Loucy (cell line): ENCODE results near the gene TMEM89.

Experiments used
- H2AFZ ChIP-seq: fragments of 200-600 bp; sonication (generic); 2 replicates; pipeline ENCODE4 v1.6.0; 2016; ENCODE audit warnings: antibody characterized with exemption, mild to moderate bottlenecking, low read length, moderate library complexity
- H3F3A ChIP-seq: fragments of 200-600 bp; 2 replicates; pipeline ENCODE4 v1.6.0; 2016; ENCODE audit warnings: antibody characterized with exemption, low read depth, mild to moderate bottlenecking
- H3K27me3 ChIP-seq: fragments of 200-600 bp; sonication (generic); 2 replicates; pipeline ENCODE4 v1.6.1; 2014; ENCODE audit warnings: low read length, mild to moderate bottlenecking; ENCODE audit not compliant: insufficient read depth, poor library complexity, severe bottlenecking
- H3K36me3 ChIP-seq: fragments of 200-600 bp; sonication (generic); 2 replicates; pipeline ENCODE4 v1.6.1; 2016; ENCODE audit warnings: low read length; ENCODE audit not compliant: insufficient read depth
- H3K4me1 ChIP-seq: fragments of 200-600 bp; sonication (generic); 2 replicates; pipeline ENCODE4 v1.5.1; 2014; ENCODE audit warnings: low read length, mild to moderate bottlenecking; ENCODE audit not compliant: insufficient read depth, poor library complexity, severe bottlenecking
- H3K4me2 ChIP-seq: fragments of 200-600 bp; sonication (generic); 2 replicates; pipeline ENCODE4 v1.6.0; 2014; ENCODE audit warnings: antibody characterized with exemption, low read length, low read depth, mild to moderate bottlenecking; ENCODE audit not compliant: poor library complexity, severe bottlenecking
- H3K4me3 ChIP-seq: fragments of 200-600 bp; sonication (generic); 2 replicates; pipeline ENCODE4 v1.5.1; 2014; ENCODE audit warnings: low read length, mild to moderate bottlenecking, mixed read lengths; ENCODE audit not compliant: poor library complexity, severe bottlenecking
- H3K79me2 ChIP-seq: fragments of 200-600 bp; sonication (generic); 2 replicates; pipeline ENCODE4 v1.6.1; 2014; ENCODE audit warnings: low read length; ENCODE audit not compliant: insufficient read depth
- H3K9ac ChIP-seq: fragments of 200-600 bp; sonication (generic); 2 replicates; pipeline ENCODE4 v1.6.0; 2014; ENCODE audit warnings: mild to moderate bottlenecking, low read depth, low read length, moderate library complexity; ENCODE audit not compliant: poor library complexity, severe bottlenecking
- H3K9me2 ChIP-seq: fragments of 200-600 bp; sonication (generic); replicated peaks from 2 replicates; pipeline ENCODE4 v1.6.1; 2016; ENCODE audit warnings: low read depth, low read length, mixed read lengths
- H3K9me3 ChIP-seq: fragments of 200-600 bp; sonication (generic); 2 replicates; pipeline ENCODE4 v1.6.1; 2014; ENCODE audit warnings: mild to moderate bottlenecking, antibody characterized with exemption, low read length, low read depth; ENCODE audit not compliant: insufficient read depth
- H4K20me1 ChIP-seq: fragments of 200-600 bp; sonication (generic); 2 replicates; pipeline ENCODE4 v1.6.0; 2014; ENCODE audit warnings: antibody characterized with exemption, low read length, mild to moderate bottlenecking; ENCODE audit not compliant: insufficient read depth, poor library complexity, severe bottlenecking
- EZH2phosphoT487 ChIP-seq: fragments of 200-600 bp; IDR thresholded peaks from 2 replicates; pipeline ENCODE4 v1.6.1; 2018; ENCODE audit warnings: antibody characterized with exemption, mild to moderate bottlenecking, moderate library complexity, borderline replicate concordance
- TF ChIP-seq, protein P1 (sequence below): fragments of 200-600 bp; sonication (generic); conservative IDR thresholded peaks from 2 replicates; pipeline ENCODE4 v1.5.1; 2014; ENCODE audit warnings: mild to moderate bottlenecking, antibody characterized with exemption, low read length

The TMEM89 gene

DNA sequence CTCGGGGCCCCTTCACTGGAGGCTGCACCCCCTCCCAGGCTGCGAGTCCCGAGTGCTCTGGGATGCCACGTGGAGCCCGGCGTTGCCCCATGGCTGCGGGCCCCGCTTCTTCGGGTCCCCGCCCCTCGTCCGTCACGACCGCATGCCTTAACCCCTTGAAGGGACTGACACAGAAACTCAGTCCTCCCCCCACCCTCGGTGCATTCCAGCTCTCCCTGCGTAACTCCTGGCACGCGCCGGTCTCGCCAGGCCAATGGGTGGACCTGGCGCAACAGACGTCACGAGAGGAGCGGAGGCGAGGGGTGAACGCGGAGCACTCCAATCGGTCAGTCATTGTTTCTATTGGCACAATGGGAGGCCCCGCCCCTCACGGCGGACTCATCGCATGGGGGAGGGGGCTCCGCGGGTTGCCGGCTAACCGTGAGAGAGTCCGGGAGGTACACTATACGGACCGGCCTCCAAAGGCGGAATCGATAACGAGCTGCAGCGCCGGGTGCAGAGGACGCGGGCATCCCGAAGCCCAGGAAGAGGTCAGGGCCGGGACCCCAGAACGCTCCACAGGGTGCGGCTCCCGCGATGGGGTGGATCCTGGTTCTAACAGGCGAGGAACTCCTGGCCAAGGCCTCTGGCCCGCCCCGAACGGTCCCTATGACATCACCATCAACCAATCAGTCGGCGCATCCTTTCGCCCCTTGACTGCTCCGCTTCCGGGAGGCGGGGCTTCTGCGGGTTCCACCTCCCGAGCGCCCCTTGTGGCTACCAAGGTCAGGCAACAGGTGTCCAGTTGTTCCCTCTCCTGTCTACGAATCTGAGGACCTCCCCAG is 42.1 kb upstream of the TMEM89 start:
- no peaks in the 10 kb centered on the region for H3K36me3 ChIP-seq

DNA sequence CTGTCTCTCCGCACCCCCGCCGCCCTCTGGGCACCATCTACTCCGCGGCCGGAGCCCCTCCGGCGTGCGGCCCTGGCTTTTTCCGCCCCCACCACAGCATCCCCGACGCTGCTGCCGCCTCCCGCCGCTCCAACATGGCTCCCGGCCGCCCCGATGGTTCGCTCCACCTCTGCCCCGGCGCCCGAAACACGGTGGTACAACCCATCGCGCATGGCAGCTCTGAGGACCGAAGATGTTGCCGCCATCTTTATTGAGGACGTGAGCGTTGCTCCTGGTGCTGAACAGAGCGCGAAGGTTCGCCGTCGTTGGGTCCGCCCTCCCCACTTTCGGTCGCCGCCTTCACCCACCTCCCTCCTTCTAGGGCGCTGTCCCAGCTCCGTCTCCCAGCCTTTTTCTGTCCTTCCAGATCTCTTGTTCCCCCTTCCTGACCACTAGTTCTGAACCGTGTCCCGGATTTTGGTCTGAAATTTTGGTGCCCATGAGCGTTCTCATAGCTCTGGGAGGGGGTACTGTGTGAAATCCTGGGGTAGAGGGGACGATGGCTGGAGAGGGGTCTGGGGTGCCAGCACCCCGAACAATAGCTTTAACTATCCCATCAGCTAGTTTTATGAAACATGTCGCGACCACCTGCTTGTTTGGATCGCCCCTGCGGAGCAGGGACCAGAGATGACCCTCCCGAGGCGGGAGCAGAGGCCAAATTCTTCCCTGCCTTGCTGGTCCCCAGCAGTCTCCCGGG is 41.4 kb upstream of the TMEM89 start, which contains the start of gene CELSR3:
TSS of gene CELSR3 (minus strand) at position 134 of the 736 bp plus-strand sequence. CDS start 252 bp downstream, outside the sequence.
- H3K79me2 ChIP-seq: no peaks in the 10 kb centered on the region
- no peak for TF ChIP-seq EZH2phosphoT487
- TF ChIP-seq, protein P1, sequence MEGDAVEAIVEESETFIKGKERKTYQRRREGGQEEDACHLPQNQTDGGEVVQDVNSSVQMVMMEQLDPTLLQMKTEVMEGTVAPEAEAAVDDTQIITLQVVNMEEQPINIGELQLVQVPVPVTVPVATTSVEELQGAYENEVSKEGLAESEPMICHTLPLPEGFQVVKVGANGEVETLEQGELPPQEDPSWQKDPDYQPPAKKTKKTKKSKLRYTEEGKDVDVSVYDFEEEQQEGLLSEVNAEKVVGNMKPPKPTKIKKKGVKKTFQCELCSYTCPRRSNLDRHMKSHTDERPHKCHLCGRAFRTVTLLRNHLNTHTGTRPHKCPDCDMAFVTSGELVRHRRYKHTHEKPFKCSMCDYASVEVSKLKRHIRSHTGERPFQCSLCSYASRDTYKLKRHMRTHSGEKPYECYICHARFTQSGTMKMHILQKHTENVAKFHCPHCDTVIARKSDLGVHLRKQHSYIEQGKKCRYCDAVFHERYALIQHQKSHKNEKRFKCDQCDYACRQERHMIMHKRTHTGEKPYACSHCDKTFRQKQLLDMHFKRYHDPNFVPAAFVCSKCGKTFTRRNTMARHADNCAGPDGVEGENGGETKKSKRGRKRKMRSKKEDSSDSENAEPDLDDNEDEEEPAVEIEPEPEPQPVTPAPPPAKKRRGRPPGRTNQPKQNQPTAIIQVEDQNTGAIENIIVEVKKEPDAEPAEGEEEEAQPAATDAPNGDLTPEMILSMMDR: no peak
- H3K4me1 ChIP-seq: no peaks in the 10 kb centered on the region
- H3F3A ChIP-seq: no peaks in the 10 kb centered on the region
- no peaks in the 10 kb centered on the region for H3K27me3 ChIP-seq
- no peak within 1 kb of the TSS for H3K9ac ChIP-seq
- no peak within 1 kb of the TSS for H2AFZ ChIP-seq
- no peaks in the 10 kb centered on the region for H3K36me3 ChIP-seq
- H3K4me3 ChIP-seq: no peak within 1 kb of the TSS
- no peaks in the 10 kb centered on the region for H3K9me2 ChIP-seq
- H4K20me1 ChIP-seq: no peaks in the 10 kb centered on the region
- H3K4me2 ChIP-seq: peak within 1 kb of the TSS; percentile 72
- no peaks in the 10 kb centered on the region for H3K9me3 ChIP-seq

More for the DNA sequence above, 42.1 kb upstream of the TMEM89 start:
- no peak overlapping the region for H3K4me2 ChIP-seq
- no peak overlapping the region for H3K4me3 ChIP-seq
- TF ChIP-seq, protein P1: no peak
- TF ChIP-seq EZH2phosphoT487: no peak
- H3K27me3 ChIP-seq: no peaks in the 10 kb centered on the region
- H3K9me2 ChIP-seq: no peaks in the 10 kb centered on the region
- H3K9ac ChIP-seq: no peak overlapping the region
- no peaks in the 10 kb centered on the region for H3K9me3 ChIP-seq
- H3F3A ChIP-seq: no peaks in the 10 kb centered on the region
- no peaks in the 10 kb centered on the region for H3K79me2 ChIP-seq
- H4K20me1 ChIP-seq: no peaks in the 10 kb centered on the region
- no peaks in the 10 kb centered on the region for H3K4me1 ChIP-seq
- no peak overlapping the region for H2AFZ ChIP-seq

DNA sequence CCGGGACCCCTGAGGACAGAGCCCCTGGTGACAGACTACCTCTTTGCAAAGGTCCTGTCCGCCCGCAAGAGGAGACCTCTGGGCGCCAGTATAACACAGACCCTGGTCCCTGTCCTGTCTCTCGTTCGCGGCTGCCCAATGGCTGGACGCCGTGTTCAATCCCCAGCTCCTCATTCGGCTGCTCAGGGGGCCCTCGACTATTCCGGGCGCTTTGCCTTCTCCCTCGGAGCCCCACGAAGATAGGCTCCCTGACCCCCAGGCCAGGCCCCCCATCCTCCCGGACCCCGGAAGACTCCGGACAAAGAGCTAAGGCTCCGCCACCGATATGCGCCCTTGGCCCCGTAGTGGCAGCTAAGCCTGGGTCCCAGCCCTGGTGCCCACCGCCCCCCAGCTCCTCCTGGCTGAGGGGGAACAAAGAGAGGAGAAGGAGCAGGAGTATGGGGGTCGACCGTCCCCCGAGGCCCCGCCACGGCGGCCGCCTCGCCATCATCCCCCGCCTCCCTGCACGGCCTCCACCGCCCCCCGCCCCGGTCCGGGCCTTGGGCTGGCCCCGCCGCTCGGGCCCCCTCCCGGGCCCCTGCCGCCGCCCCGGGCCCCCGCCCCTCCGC is 40.7 kb upstream of the TMEM89 start:
- Histone ChIP-seq H3K4me2 (peak overlapping the region; percentile 72), H3K9me2 (no peaks in the 10 kb centered on the region), H3K79me2 (no peaks in the 10 kb centered on the region), H3F3A (no peaks in the 10 kb centered on the region), H3K9ac (no peak overlapping the region), H3K4me1 (no peaks in the 10 kb centered on the region), H3K9me3 (no peaks in the 10 kb centered on the region), H3K36me3 (no peaks in the 10 kb centered on the region), H2AFZ (no peak overlapping the region), H3K4me3 (no peak overlapping the region), H4K20me1 (no peaks in the 10 kb centered on the region), H3K27me3 (no peaks in the 10 kb centered on the region)
- TF ChIP-seq EZH2phosphoT487: no peak
- TF ChIP-seq, protein P1: no peak
